Measurements from ENCODE around the gene TRIM9. TPM values are rescaled to one million over a fixed set of nuclear protein-coding genes. Genes with fewer than 3 reads are reported as not detected.
"Not testable (repeated sequence)": the region's sequence is repeated elsewhere in the genome, so short reads cannot be mapped to it uniquely, and the experiment has no call there.

Gene TRIM9
- total and polyA plus RNA-seq, 2 donors (not counting 1 experiment from before 2014, with no cell fraction given), result 0.10 to 0.50 TPM

- no peak for TF ChIP-seq CTCF (conservative IDR thresholded peaks at IDR 0.05 in 1 of 2, IDR thresholded peaks at IDR 0.05 in 1 of 2; ENCODE audit: low read depth in 1 of 2, low read length in 2 of 2)
- H3K79me2 ChIP-seq (ENCODE audit: control insufficient read depth, insufficient read depth, low read length), result no peaks in the 10 kb centered on the region
- H3K4me2 ChIP-seq (ENCODE audit: extremely low read depth, insufficient read depth, low read length), result no peak overlapping the region
Observed at GRCh38 chr14:50963919-50964318, 131.0 kb downstream of the TRIM9 start.

DNA sequence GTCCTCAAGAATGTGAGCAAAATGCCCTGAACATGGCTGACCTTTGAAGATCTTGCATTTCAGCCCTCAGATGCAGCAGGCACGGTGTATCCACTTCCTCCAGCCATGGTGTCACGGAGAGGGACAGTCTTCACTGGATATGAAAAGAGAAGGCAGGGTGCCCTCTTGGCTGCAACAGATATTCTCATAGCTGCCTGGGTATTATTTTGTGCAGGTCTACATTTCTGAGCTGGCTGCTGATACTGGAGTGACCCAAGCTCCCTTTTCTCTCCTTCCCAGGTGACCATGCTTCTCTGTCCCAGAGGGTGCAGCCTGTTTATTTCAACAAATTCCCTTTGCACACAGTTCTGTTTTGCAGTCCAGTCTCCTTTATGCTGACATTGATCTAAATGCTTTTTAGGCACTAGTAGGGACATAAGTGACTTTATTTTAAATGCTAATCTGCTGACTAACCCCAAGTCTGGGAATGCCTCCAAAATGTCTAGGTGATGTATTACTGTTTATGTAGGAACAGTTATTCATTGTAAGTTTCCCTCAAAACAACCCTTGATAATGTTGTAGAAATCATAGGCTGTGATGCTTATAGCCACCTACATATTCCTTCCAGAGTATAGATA is 133.2 kb downstream of the TRIM9 start:
- Histone ChIP-seq H2AFZ (ENCODE audit: low read length) (no peak overlapping the region), H3K36me3 (ENCODE audit: control insufficient read depth, insufficient read depth, low read length) (no peaks in the 10 kb centered on the region), H4K20me1 (ENCODE audit: control insufficient read depth, extremely low read depth, insufficient read depth, low read length) (no peaks in the 10 kb centered on the region), H3K9ac (ENCODE audit: insufficient read depth, low read length) (no peak overlapping the region), H3K27me3 (ENCODE audit: control insufficient read depth, insufficient read depth, low read length) (no peaks in the 10 kb centered on the region), H3K4me1 (ENCODE audit: control insufficient read depth, extremely low read depth, insufficient read depth, low read length) (peaks cover 12% of the 10 kb centered on the region), H3K9me3 (ENCODE audit: control insufficient read depth, insufficient read depth, low read depth, low read length) (no peaks in the 10 kb centered on the region), H3K27ac (ENCODE audit: insufficient read depth, low read length) (peak overlapping the region; percentile 19), H3K79me2 (ENCODE audit: control insufficient read depth, insufficient read depth, low read length) (no peaks in the 10 kb centered on the region), H3K4me3 (replicated peaks in 1 of 4; ENCODE audit: control extremely low read depth in 1 of 4, insufficient read depth in 1 of 4, low read depth in 3 of 4, low read length in 4 of 4) (peak overlapping the region in 3 of 4 experiments; percentile 8 to 28 (median 20)), H3K4me2 (ENCODE audit: extremely low read depth, insufficient read depth, low read length) (peak overlapping the region; percentile 89)
- peak; percentile 95 to 98 for DNase-seq (ENCODE audit: low read depth in 2 of 2)
- TF ChIP-seq CTCF (conservative IDR thresholded peaks at IDR 0.05 in 1 of 2, IDR thresholded peaks at IDR 0.05 in 1 of 2; ENCODE audit: low read depth in 1 of 2, low read length in 2 of 2), result no peak
- TF ChIP-seq EZH2 (IDR thresholded peaks at IDR 0.05; ENCODE audit: low read length, missing control alignments), result no peak

More at GRCh38 chr14:50963919-50964318, 131.0 kb downstream of the TRIM9 start:
- no peak overlapping the region for H3K27ac ChIP-seq (ENCODE audit: insufficient read depth, low read length)
- DNase-seq (ENCODE audit: low read depth in 2 of 2), result no peak
- no peaks in the 10 kb centered on the region for H3K9me3 ChIP-seq (ENCODE audit: control insufficient read depth, insufficient read depth, low read depth, low read length)
- H4K20me1 ChIP-seq (ENCODE audit: control insufficient read depth, extremely low read depth, insufficient read depth, low read length), result no peaks in the 10 kb centered on the region
- H3K9ac ChIP-seq (ENCODE audit: insufficient read depth, low read length), result no peak overlapping the region
- H3K4me3 ChIP-seq (replicated peaks in 1 of 4; ENCODE audit: control extremely low read depth in 1 of 4, insufficient read depth in 1 of 4, low read depth in 3 of 4, low read length in 4 of 4), result no peak overlapping the region
- H3K36me3 ChIP-seq (ENCODE audit: control insufficient read depth, insufficient read depth, low read length), result no peaks in the 10 kb centered on the region
- H2AFZ ChIP-seq (ENCODE audit: low read length), result no peak overlapping the region
- H3K4me1 ChIP-seq (ENCODE audit: control insufficient read depth, extremely low read depth, insufficient read depth, low read length), result peaks cover 12% of the 10 kb centered on the region
- no peaks in the 10 kb centered on the region for H3K27me3 ChIP-seq (ENCODE audit: control insufficient read depth, insufficient read depth, low read length)

DNA sequence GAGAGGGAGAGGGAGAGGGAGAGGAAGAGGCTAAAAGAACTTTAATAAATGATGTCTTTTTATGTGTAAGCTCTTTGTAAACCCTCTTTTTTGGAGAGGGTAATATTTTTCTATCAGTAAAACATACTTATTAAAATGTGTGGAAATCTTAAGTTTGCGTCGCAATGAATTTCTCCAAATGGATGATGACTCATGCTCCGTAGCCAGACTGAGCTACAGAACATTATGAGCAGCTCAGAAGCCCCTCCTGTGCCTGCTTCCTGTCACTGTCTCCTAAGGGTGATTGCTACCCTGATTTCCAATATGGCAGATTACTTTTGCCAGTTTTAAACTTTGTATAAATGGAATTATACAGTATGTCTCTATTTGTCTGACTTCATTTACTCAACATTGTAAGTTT is 137.6 kb downstream of the TRIM9 start:
- H3K27me3 ChIP-seq (ENCODE audit: control insufficient read depth, insufficient read depth, low read length), result no peaks in the 10 kb centered on the region
- no peak overlapping the region for H3K4me3 ChIP-seq (replicated peaks in 1 of 4; ENCODE audit: control extremely low read depth in 1 of 4, insufficient read depth in 1 of 4, low read depth in 3 of 4, low read length in 4 of 4)
- no peak overlapping the region for H3K9ac ChIP-seq (ENCODE audit: insufficient read depth, low read length)
- no peak overlapping the region for H3K27ac ChIP-seq (ENCODE audit: insufficient read depth, low read length)
- no peaks in the 10 kb centered on the region for H4K20me1 ChIP-seq (ENCODE audit: control insufficient read depth, extremely low read depth, insufficient read depth, low read length)
- no peaks in the 10 kb centered on the region for H3K36me3 ChIP-seq (ENCODE audit: control insufficient read depth, insufficient read depth, low read length)
- no peaks in the 10 kb centered on the region for H3K79me2 ChIP-seq (ENCODE audit: control insufficient read depth, insufficient read depth, low read length)
- H2AFZ ChIP-seq (ENCODE audit: low read length), result no peak overlapping the region
- peaks cover 12% of the 10 kb centered on the region for H3K4me1 ChIP-seq (ENCODE audit: control insufficient read depth, extremely low read depth, insufficient read depth, low read length)
- DNase-seq (ENCODE audit: low read depth in 2 of 2), result peak; percentile 52 to 79
- H3K9me3 ChIP-seq (ENCODE audit: control insufficient read depth, insufficient read depth, low read depth, low read length), result no peaks in the 10 kb centered on the region
- no peak for TF ChIP-seq EZH2 (IDR thresholded peaks at IDR 0.05; ENCODE audit: low read length, missing control alignments)
- no peak for TF ChIP-seq CTCF (conservative IDR thresholded peaks at IDR 0.05 in 1 of 2, IDR thresholded peaks at IDR 0.05 in 1 of 2; ENCODE audit: low read depth in 1 of 2, low read length in 2 of 2)
- no peak overlapping the region for H3K4me2 ChIP-seq (ENCODE audit: extremely low read depth, insufficient read depth, low read length)

GRCh38 chr14:50956421-50956820 is 138.5 kb downstream of the TRIM9 start:
- not testable (repeated sequence) for H3K4me3 ChIP-seq (replicated peaks in 1 of 4; ENCODE audit: control extremely low read depth in 1 of 4, insufficient read depth in 1 of 4, low read depth in 3 of 4, low read length in 4 of 4); H3K27ac ChIP-seq (ENCODE audit: insufficient read depth, low read length); H3K9ac ChIP-seq (ENCODE audit: insufficient read depth, low read length); H3K36me3 ChIP-seq (ENCODE audit: control insufficient read depth, insufficient read depth, low read length); H4K20me1 ChIP-seq (ENCODE audit: control insufficient read depth, extremely low read depth, insufficient read depth, low read length); H3K4me1 ChIP-seq (ENCODE audit: control insufficient read depth, extremely low read depth, insufficient read depth, low read length); DNase-seq (ENCODE audit: low read depth in 2 of 2); H3K9me3 ChIP-seq (ENCODE audit: control insufficient read depth, insufficient read depth, low read depth, low read length); H3K79me2 ChIP-seq (ENCODE audit: control insufficient read depth, insufficient read depth, low read length); H2AFZ ChIP-seq (ENCODE audit: low read length); H3K27me3 ChIP-seq (ENCODE audit: control insufficient read depth, insufficient read depth, low read length); H3K4me2 ChIP-seq (ENCODE audit: extremely low read depth, insufficient read depth, low read length)
